ENCODE data around the gene IL1R2. TPM values are rescaled to one million over a fixed set of nuclear protein-coding genes. Genes with fewer than 3 reads are reported as not detected.

IL1R2 gene
- total RNA-seq, 1 donor: 0.81 TPM

GRCh38 chr2:101951296-101951695 lies 40.5 kb upstream of the IL1R2 start:
- no peak for DNase-seq (ENCODE audit: low read depth)
- H3K4me3 ChIP-seq (ENCODE audit: low read depth, low read length): no peak overlapping the region
- TF ChIP-seq CTCF (IDR thresholded peaks at IDR 0.05; ENCODE audit: insufficient read depth, low read length): no peak

- no peak for DNase-seq (ENCODE audit: low read depth)
- H3K4me3 ChIP-seq (ENCODE audit: low read depth, low read length): no peak overlapping the region
- no peak for TF ChIP-seq CTCF (IDR thresholded peaks at IDR 0.05; ENCODE audit: insufficient read depth, low read length)
Observed at GRCh38 chr2:101952551-101952950, 39.2 kb upstream of the IL1R2 start.

GRCh38 chr2:101956465-101957438 lies 35.0 kb upstream of the IL1R2 start:
- no peak overlapping the region for H3K4me3 ChIP-seq (ENCODE audit: low read depth, low read length)
- no peak for TF ChIP-seq CTCF (IDR thresholded peaks at IDR 0.05; ENCODE audit: insufficient read depth, low read length)
- peak; percentile 69 for DNase-seq (ENCODE audit: low read depth)

GRCh38 chr2:101958061-101958460 lies 33.7 kb upstream of the IL1R2 start:
- no peak overlapping the region for H3K4me3 ChIP-seq (ENCODE audit: low read depth, low read length)
- TF ChIP-seq CTCF (IDR thresholded peaks at IDR 0.05; ENCODE audit: insufficient read depth, low read length): no peak
- DNase-seq (ENCODE audit: low read depth): peak; percentile 51

- H3K4me3 ChIP-seq (ENCODE audit: low read depth, low read length): no peak overlapping the region
- no peak for TF ChIP-seq CTCF (IDR thresholded peaks at IDR 0.05; ENCODE audit: insufficient read depth, low read length)
- DNase-seq (ENCODE audit: low read depth): no peak
Observed at GRCh38 chr2:101960819-101961337, 30.9 kb upstream of the IL1R2 start.

GRCh38 chr2:101961338-101962191 lies 30.2 kb upstream of the IL1R2 start:
- no peak overlapping the region for H3K4me3 ChIP-seq (ENCODE audit: low read depth, low read length)
- TF ChIP-seq CTCF (IDR thresholded peaks at IDR 0.05; ENCODE audit: insufficient read depth, low read length): peak; percentile 45
- peak; percentile 100 for DNase-seq (ENCODE audit: low read depth)

Data from fibroblast of the aortic adventitia (primary cell).